22Rv1 (cell line): ENCODE data around the gene GUCY2C.
A peak's percentile ranks its signal among the peaks of the same experiment; 100 is the strongest.

Experiments
- H3K27ac ChIP-seq: fragments of 450-650 bp; 2 replicates; pipeline ENCODE4 v1.5.1; 2017
- CTCF ChIP-seq: fragments of 450-650 bp; IDR thresholded peaks from 2 replicates; pipeline ENCODE4 v1.5.1; 2017; ENCODE audit warnings: mild to moderate bottlenecking
- ZFX ChIP-seq: fragments of 450-650 bp; IDR thresholded peaks from 2 replicates; pipeline ENCODE4 v1.6.1; 2017; ENCODE audit warnings: antibody characterized with exemption, borderline replicate concordance

GUCY2C gene

DNA sequence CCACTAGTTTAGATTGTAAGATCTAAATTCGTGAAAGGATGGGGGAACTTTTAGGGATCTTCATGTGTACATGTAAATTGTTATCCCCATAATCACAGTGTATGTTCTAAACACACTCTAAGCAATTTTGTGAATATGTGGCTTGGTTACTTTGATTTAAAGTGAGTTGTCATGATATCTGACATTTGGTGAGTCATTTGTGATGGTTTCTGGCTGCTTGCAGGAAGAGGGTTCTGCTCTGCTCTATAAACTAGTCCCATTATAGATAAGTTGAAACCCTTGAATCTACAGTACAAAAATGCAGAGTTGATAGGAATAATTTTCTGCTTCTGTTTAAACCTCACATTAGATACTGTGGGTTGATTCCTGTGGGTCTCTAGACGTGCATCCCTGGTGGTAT is 14.8 kb downstream of the GUCY2C start:
- TF ChIP-seq ZFX = no peak
- no peak for TF ChIP-seq CTCF
- no peak overlapping the region for H3K27ac ChIP-seq

GRCh38 chr12:14681190-14681589 is 15.2 kb downstream of the GUCY2C start:
- TF ChIP-seq CTCF (no peak), ZFX (no peak)
- no peak overlapping the region for H3K27ac ChIP-seq

DNA sequence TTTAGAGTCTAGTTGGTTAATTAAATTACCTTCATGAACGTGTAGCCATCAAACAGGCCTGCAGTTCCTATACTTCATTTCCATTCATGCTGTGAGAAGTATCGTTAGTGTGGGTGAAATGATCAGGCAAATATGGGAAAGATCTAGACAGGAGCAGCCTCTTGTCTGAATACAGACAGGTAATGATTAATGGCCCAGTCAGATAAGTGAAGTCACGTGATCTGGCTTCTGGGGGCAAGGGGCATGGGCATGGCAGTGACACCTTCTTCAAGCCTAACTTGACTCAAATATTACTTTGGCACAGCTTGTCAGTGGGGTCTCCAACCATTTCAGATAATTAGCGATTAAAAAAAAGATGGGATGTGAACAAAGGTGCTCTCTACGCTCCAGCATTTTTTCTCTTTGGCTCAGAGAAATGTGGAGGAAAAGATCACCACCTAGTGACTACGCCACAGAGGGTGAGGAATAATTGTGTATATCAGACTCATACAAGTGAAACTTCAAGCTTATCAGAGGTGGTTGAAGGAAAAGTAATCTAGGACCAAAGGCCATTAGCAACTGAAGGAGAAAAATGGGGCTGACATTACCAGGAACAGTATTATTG is 17.8 kb downstream of the GUCY2C start:
- TF ChIP-seq ZFX = no peak
- TF ChIP-seq CTCF = no peak
- H3K27ac ChIP-seq = no peak overlapping the region

GRCh38 chr12:14668591-14668990 is 27.8 kb downstream of the GUCY2C start:
- no peak overlapping the region for H3K27ac ChIP-seq
- TF ChIP-seq ZFX (no peak), CTCF (no peak)

DNA sequence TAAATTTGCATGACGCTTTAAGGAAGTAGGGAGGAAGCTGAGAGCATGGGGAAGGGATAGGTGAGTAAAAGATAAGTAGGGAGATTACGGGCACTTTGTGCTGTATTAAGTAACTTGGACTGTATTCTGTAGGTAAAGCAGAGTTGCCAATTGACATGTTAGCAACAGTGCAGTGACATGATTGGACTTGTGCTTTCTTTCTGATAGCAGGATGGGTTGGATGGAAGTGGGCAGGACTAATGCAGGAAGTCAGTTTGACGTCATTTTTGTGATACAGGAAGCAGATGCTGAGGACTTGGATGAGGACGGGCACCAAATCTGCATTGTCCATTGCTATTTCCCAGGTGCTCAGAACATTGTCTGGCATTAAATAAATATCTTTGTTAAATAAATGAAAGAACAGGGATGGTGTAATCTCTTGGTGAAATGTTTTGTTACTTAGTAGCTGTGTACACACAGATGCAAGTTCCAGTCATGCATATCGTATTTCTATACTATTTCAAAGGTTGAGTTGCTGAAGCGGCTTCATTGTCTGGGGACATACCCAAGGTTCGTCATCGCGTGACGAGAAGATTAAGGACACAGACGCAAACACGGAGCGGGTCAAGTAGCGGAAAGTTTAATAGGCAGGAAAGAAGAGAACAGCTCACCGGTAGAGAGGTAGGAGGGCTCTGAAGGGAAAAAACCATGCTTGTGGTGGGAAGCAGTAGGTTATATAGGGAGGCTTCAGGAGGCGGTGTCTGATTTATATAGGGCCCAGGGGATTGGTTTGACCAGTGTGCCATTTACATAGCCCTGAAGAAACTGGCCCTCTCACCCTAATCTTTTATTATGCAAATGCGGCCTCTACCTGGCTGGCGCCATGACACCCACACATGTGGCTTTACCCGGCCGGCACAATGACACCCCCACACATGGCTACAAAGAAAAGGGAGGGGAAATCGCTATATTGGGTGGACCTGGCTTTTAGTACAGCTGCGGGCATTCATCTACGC is 30.7 kb downstream of the GUCY2C start:
- TF ChIP-seq CTCF (no peak), ZFX (no peak)

DNA sequence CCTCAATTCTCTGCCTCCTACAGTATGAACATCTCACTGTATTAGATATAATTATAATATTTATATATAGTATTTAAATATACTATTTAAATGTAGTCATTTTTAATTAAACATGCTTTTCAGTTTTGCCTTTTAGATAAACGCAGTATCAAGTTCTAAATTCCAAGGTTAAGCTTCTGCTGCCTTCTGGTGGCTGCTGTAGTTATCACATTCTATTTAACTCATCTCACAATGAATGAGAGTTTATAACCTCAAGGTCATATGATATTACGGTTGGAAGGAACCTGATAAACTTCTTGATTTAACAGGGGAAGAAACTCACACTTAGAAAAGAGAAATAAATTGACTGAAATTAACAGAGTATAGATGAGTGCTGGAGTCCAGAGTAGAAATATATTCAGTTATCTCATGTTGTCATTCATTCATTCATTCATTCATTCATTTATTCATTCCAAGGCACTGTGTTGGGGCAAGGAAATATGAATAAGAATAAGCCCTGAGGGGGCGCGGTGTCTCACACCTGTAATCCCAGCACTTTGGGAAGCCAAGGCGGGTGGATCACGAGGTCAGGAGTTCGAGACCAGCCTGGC is 31.9 kb downstream of the GUCY2C start:
- H3K27ac ChIP-seq = no peak overlapping the region
- TF ChIP-seq CTCF (peak; percentile 83), ZFX (no peak)

More for the DNA sequence above, 30.7 kb downstream of the GUCY2C start:
- no peak overlapping the region for H3K27ac ChIP-seq
